Measurements from ENCODE around the gene RAE1.

The RAE1 gene

DNA sequence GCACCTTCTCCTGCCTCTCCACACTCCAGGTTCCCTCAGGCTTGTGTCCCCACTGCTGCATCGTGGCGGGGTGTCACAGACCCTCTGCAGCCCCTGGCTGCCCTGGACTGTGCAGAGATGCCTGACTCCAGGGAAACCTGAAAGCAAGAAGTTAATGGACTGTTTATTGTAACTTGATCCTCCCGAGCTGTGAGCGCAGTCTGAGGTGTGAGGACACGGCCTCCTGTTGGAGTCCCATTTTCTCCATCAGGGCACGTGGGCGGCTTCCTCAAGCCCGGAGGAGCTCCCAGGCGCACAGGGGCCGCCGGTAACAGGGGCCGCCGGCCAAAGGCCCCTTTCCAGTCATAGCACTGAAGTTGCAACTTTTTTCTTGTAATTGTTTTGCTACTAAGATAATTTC is 57.1 kb downstream of the RAE1 start:
- DNase-seq, result no peak
- H3K27me3 ChIP-seq (replicated peaks), result no peaks in the 10 kb centered on the region
- in situ Hi-C loops (cut with HindIII; ENCODE audit: low pct_ligation_motif_present, low sequenced_read_pairs), result no loop called here
- TF ChIP-seq, protein P1, sequence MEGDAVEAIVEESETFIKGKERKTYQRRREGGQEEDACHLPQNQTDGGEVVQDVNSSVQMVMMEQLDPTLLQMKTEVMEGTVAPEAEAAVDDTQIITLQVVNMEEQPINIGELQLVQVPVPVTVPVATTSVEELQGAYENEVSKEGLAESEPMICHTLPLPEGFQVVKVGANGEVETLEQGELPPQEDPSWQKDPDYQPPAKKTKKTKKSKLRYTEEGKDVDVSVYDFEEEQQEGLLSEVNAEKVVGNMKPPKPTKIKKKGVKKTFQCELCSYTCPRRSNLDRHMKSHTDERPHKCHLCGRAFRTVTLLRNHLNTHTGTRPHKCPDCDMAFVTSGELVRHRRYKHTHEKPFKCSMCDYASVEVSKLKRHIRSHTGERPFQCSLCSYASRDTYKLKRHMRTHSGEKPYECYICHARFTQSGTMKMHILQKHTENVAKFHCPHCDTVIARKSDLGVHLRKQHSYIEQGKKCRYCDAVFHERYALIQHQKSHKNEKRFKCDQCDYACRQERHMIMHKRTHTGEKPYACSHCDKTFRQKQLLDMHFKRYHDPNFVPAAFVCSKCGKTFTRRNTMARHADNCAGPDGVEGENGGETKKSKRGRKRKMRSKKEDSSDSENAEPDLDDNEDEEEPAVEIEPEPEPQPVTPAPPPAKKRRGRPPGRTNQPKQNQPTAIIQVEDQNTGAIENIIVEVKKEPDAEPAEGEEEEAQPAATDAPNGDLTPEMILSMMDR (IDR thresholded peaks at IDR 0.05; ENCODE audit: low read depth, low read length, missing control alignments), result no peak
- no peak overlapping the region for H3K4me3 ChIP-seq (ENCODE audit: low read depth, low read length)
- peaks cover 2% of the 10 kb centered on the region for H3K36me3 ChIP-seq (replicated peaks)
- no peak overlapping the region for H3K27ac ChIP-seq

DNA sequence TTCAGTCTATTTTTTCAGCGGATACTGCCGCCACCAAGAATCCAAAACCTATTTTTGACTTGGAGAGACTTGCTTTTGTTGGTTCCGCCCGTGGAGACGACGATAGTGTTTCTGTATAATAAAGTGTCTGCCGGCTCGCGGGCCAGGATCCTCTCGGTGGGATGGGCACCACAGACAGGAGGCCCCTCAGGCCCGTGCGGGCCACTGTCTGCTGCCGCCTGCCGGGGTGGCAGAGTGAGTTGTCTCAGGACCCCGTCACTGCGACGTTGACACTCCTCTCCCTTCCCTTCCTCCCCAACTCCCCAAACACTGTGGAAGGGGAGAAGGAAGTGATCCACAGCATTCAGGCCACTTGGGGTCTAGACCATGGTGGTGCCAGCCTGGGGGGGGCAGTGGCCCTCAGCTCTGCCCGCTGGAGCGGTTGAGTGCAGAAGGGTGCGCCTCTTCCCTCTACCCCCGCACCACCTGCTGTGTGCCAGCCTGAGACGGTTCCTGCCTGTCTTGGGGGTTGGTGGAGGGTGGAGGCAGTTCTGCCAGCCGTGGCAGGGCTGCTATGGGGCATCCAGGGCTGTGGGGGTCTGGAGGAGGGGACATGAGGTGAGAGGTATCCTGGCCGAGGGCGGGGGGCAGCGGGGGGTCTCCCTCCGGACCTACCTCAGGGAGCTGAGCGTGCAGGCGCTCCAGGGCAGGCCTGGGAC is 57.6 kb downstream of the RAE1 start:
- in situ Hi-C loops (cut with HindIII; ENCODE audit: low pct_ligation_motif_present, low sequenced_read_pairs), result no loop called here
- DNase-seq, result no peak
- Histone ChIP-seq H3K4me3 (ENCODE audit: low read depth, low read length) (no peak overlapping the region), H3K27ac (no peak overlapping the region), H3K27me3 (replicated peaks) (no peaks in the 10 kb centered on the region), H3K36me3 (replicated peaks) (peaks cover 2% of the 10 kb centered on the region)
- TF ChIP-seq, protein P1 (IDR thresholded peaks at IDR 0.05; ENCODE audit: low read depth, low read length, missing control alignments), result no peak

DNA sequence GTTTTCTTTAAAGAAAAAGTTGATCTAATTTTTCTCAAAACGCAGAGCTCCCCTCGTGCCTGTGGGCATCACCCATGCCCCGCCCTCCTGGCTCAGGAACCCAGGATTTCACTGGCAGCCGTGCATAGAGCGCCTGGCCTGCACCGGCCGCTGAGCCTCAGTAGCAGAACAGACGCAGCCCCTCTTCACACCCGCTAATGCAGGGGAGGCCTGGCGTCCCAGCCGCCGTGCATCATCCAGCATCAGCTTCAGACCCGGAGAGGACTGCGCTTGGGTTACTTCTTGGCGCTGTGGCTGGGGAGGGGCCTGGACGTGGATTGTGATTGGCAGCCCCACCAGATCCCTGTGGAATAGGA is 58.2 kb downstream of the RAE1 start:
- Histone ChIP-seq H3K36me3 (replicated peaks) (peaks cover 2% of the 10 kb centered on the region), H3K27me3 (replicated peaks) (no peaks in the 10 kb centered on the region), H3K4me3 (ENCODE audit: low read depth, low read length) (no peak overlapping the region), H3K27ac (no peak overlapping the region)
- in situ Hi-C loops (cut with HindIII; ENCODE audit: low pct_ligation_motif_present, low sequenced_read_pairs), result no loop called here
- no peak for DNase-seq
- TF ChIP-seq, protein P1 (IDR thresholded peaks at IDR 0.05; ENCODE audit: low read depth, low read length, missing control alignments), result no peak

DNA sequence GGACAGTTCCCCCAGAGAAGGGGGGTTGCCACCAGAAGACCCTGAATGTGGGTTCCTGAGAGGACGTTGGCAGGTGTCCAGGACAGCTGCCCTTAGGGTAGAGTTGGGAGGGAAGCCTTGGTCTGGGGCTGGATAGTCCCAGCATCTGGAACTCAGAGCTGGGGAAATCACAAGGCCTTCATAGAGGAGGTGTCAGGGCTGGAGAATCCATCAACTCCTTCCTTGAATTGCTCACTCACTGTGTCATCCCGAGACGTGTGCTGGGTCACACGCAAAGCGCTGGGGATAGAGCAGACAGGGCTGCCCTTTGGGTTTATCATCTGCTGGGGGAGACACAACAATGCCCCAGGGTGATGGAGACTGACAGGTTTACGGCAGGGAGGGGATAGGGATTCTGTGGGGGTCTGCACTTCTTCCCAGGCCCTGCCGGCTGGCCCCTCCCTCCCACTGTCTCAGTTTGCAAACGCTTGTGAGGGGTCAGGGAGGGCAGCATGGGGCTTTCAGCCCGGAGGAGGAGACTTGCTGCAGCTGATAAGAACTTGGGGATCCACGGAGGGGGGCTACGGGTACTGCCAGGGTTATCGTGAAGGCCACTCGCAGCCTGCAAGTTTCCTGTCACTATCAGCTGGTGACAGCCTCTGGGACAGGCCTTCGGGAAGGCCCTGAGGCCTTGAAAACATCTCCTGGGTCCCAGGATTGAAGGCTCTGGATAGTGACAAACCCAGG is 58.8 kb downstream of the RAE1 start:
- no peaks in the 10 kb centered on the region for H3K27me3 ChIP-seq (replicated peaks)
- no peak overlapping the region for H3K4me3 ChIP-seq (ENCODE audit: low read depth, low read length)
- no peak for DNase-seq
- no peak overlapping the region for H3K27ac ChIP-seq
- TF ChIP-seq, protein P1 (IDR thresholded peaks at IDR 0.05; ENCODE audit: low read depth, low read length, missing control alignments), result no peak
- H3K36me3 ChIP-seq (replicated peaks), result peaks cover 2% of the 10 kb centered on the region
- in situ Hi-C loops (cut with HindIII; ENCODE audit: low pct_ligation_motif_present, low sequenced_read_pairs), result no loop called here

DNA sequence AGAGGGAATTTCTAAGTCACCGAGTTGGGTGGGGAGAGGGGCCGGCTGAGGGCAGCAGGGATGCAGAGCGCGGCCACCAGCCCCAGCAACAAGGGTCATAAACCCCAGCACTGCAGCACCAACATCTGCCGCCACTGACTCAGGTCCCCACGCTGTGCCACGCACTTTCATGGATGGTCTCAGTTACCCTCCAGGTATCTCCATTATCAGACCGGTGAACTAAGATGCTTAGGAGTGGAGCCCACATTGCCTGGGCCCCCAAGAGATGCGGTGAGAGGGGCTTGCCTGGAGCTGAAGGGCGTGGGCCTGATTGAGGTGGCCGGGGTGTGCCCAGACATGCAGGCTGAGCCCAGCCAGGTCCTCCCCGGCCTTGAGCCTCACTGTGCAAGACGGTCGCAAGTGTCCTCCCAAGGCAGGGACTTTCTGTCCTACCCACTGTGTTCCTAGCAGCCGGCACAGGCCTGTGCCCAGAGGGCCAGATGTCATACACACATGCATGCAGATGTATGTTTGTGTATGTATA is 59.4 kb downstream of the RAE1 start:
- no peak overlapping the region for H3K4me3 ChIP-seq (ENCODE audit: low read depth, low read length)
- no peak for DNase-seq
- no peaks in the 10 kb centered on the region for H3K27me3 ChIP-seq (replicated peaks)
- no peak overlapping the region for H3K27ac ChIP-seq
- TF ChIP-seq, protein P1 (IDR thresholded peaks at IDR 0.05; ENCODE audit: low read depth, low read length, missing control alignments), result no peak
- in situ Hi-C loops (cut with HindIII; ENCODE audit: low pct_ligation_motif_present, low sequenced_read_pairs), result no loop called here
- peaks cover 2% of the 10 kb centered on the region for H3K36me3 ChIP-seq (replicated peaks)
